IPS-NIHi11 (cell line): ENCODE measurements around the gene FOXD1.
A peak's percentile ranks its signal among the peaks of the same experiment; 100 is the strongest.
"Not testable (repeated sequence)": the region's sequence is repeated elsewhere in the genome, so short reads cannot be mapped to it uniquely, and the experiment has no call there.

ENCODE experiments used
- DNase-seq: peaks from one replicate; pipeline ENCODE4 v3.0.0; 2012; ENCODE audit warnings: mixed read lengths, low spot score

FOXD1 gene

DNA sequence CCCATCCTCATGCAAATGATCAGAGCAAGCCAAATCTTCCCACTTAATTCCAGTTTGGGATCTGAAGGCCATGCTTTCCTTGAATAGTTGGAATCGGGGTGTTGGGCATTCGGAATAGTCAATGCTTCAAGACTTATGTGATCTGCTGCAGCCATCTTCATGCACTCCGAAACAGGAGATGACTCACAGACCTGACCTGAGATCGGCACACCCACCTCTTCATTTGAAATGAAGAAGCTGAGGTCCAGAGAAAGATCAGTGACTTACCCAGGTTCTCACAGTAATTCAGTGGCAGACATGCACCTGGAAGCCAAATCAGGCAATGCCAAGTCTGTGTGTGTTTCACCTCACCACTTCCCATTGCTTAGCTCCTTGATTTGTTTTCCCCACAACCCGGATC is 33.0 kb downstream of the FOXD1 start:
- no peak for DNase-seq

DNA sequence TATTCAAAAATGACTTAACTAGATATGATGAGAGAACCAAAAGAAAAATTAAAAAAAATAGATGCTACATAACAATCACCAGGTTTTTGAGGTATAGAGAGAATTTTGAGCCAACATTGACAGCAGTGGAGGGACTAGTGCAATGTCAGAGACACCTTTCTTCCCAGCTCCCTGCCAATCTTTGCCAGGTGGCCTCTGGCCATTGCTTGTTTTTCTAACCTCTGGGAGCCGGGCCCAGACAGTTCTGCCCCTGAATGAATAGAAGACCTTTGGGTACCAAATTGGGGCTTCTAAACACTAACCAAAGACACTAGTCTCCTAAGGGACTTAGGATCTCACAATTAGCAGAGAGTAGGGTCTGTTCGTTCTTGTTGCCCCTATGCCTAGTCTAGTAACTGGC is 33.4 kb downstream of the FOXD1 start:
- no peak for DNase-seq

DNA sequence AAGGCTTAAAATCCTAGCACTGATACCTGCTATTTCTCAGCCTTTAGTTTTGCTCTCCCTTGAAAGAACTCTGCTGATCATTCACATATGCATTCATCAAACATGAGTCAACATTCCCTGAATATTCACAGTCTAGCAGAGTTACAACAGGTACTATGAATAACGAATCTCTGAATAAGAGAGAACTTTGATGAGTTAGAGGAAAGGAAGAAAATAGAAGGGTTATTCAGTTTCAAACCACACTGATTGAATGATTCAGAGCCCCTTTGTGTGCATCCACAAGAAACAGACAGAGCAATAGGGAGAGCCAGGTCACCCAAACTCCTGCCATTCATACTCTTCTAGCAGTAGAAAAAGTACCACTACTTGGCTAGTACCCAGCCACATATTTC is 36.0 kb downstream of the FOXD1 start:
- DNase-seq = no peak

DNA sequence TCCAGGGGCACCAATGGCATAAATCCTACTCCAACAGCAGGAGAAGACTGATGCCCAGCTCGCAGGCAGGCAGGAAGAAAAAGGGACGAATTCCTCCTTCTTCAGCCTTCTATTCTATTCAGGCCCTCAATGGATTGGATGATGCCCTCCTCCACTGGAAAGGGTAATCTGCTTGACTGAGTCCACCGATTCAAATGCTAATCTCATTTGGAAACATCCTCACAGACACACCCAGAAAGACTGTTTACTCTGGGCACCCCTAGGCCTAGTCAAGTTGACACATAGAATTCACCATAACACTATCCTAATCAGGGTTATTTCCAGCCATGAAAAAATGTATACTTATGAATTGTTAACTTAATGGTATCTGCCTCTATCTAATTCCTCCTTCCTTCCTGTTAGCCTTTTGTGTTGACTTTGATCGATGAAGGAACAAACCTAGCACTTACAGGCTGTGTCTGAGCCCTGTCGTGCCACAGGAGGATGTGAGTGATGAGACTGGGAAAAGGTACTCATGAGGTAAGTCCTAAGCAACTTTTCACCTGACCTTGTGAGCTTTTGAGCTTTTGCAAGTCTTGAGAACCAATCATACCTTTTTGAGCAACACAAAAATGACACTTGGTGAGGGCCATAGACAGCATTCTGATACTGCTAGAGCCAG is 36.5 kb downstream of the FOXD1 start:
- peak; percentile 29 for DNase-seq

DNA sequence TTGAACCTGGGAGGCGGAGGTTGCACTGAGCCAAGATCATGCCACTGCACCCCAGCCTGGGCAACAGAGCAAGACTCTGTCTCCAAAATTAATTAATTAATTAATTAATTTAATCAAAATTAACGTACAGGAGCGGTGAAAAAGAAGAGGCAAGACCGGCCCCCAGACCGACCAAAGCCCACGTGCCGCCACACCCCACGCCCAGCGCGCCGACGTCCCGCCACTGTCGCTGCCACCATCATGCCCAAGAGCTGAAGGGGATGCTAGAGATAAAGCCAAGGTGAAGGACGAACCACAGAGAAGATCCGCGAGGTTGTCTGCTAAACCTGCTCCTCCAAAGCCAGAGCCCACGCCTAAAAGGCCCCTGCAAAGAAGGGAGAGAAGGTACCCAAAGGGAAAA is 38.6 kb downstream of the FOXD1 start:
- DNase-seq = not testable (repeated sequence)

DNA sequence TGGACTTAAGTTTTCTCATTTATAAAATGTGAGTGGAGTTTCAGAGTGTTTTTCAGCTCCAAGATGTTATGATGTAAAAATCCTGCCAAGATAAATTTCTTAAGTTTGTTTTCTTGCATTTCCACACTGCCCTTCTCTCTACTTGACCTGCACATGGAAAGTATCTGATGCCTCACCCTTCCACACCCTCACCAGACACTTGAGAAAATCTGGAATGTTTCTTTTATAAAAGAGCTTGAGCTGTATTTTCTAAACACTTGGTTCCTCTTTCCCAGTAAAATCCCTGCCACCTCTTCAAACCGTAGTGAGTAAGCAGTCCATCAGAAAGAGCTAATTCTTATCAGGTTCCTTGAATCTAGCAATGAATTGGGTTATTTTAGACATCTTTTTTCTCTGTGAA is 42.9 kb downstream of the FOXD1 start:
- no peak for DNase-seq

DNA sequence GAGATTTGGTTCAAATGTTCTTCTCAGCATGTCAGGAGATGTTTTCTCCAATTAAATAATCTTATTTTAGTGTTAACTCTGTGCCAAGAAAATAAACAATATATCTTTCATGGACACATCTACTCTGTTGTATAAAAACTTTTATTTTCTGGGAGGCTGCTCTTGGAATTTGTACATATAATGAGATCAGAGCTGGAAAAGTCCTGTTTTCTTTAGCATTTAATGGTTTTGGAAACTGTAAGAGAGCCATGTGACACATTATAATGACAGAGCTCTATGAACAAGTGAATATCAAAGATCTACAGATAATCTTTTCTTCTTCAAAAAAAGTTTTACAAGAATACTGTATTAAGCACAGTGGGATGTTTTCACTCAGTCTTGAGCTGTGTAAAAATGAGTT is 48.8 kb downstream of the FOXD1 start:
- no peak for DNase-seq
